Ishikawa (cell line): ENCODE results near the gene PHOSPHO1.

Experiments
- CEBPB ChIP-seq: IDR thresholded peaks from 2 replicates; pipeline ENCODE4 v1.6.1; 2012
- CREB1 ChIP-seq: IDR thresholded peaks from 2 replicates; pipeline ENCODE4 v1.6.1; 2012; ENCODE audit warnings: low read depth
- EGR1 ChIP-seq: IDR thresholded peaks from 2 replicates; pipeline ENCODE4 v1.6.1; 2012
- EP300 ChIP-seq: IDR thresholded peaks from 2 replicates; pipeline ENCODE4 v1.6.1; 2012; ENCODE audit warnings: borderline replicate concordance
- FOXM1 ChIP-seq: IDR thresholded peaks from 2 replicates; pipeline ENCODE4 v1.6.1; 2012; ENCODE audit warnings: low read depth, borderline replicate concordance
- NFIC ChIP-seq: IDR thresholded peaks from 2 replicates; pipeline ENCODE4 v1.6.1; 2012
- RAD21 ChIP-seq: IDR thresholded peaks from 2 replicates; pipeline ENCODE4 v1.6.1; 2012; ENCODE audit warnings: low read depth
- TAF1 ChIP-seq: IDR thresholded peaks from 2 replicates; pipeline ENCODE4 v1.6.1; 2012; ENCODE audit warnings: low read depth, mild to moderate bottlenecking
- TCF12 ChIP-seq: IDR thresholded peaks from 2 replicates; pipeline ENCODE4 v1.6.1; 2012; ENCODE audit warnings: low read depth
- YY1 ChIP-seq: IDR thresholded peaks from 2 replicates; pipeline ENCODE4 v1.6.1; 2012; ENCODE audit warnings: low read depth
- ZBTB7A ChIP-seq: IDR thresholded peaks from 2 replicates; pipeline ENCODE4 v1.6.1; 2012; ENCODE audit warnings: low read depth
- TF ChIP-seq, protein P1 (sequence below): IDR thresholded peaks from 2 replicates; pipeline ENCODE4 v1.6.1; 2012; ENCODE audit warnings: low read depth, mild to moderate bottlenecking
- TF ChIP-seq, protein P2 (sequence below): IDR thresholded peaks from 2 replicates; pipeline ENCODE4 v1.6.1; 2012

DNA sequence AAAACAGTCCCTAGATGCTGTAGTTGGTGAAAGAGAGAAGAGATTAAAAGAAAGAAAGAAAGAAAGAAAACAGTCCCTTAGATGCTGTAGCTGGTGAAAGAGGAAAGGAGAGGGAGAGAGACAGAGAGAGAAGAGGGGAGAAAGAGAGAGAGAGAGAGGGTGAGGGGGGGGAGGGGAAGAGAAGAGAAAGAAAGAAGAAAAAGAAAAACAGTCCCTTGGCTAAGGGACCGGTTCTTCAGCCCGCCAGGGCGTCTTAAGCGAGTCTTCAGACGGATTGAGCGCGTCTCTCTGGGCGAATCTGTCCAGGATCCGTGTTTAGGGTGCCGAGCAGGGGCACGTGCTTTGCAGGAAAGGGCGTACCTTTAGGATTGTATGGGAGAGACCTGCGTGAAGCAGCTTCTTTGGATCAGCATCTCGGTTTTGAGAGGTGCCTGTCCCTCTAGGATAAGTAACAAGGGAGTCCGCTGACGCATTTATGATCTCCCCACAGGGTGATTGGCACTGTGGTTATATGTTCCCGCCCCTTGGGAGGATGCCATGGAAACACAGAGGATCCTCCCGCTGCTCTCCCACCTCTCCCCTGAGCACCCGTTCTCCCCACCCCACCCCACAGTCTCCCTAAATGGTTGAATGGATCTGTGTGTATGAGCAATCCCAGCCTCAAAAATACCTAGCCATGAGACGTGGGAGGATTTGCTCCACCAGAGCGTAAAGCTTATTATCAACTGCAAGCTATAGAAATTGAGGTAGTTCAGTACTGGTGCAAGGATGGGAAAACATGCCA is 36.9 kb downstream of the PHOSPHO1 start:
- TF ChIP-seq CEBPB = no peak
- TF ChIP-seq EP300 = no peak; the same call in 1 of the 2 replicates
- peak; percentile 95 for TF ChIP-seq EGR1
- TF ChIP-seq, protein P1, sequence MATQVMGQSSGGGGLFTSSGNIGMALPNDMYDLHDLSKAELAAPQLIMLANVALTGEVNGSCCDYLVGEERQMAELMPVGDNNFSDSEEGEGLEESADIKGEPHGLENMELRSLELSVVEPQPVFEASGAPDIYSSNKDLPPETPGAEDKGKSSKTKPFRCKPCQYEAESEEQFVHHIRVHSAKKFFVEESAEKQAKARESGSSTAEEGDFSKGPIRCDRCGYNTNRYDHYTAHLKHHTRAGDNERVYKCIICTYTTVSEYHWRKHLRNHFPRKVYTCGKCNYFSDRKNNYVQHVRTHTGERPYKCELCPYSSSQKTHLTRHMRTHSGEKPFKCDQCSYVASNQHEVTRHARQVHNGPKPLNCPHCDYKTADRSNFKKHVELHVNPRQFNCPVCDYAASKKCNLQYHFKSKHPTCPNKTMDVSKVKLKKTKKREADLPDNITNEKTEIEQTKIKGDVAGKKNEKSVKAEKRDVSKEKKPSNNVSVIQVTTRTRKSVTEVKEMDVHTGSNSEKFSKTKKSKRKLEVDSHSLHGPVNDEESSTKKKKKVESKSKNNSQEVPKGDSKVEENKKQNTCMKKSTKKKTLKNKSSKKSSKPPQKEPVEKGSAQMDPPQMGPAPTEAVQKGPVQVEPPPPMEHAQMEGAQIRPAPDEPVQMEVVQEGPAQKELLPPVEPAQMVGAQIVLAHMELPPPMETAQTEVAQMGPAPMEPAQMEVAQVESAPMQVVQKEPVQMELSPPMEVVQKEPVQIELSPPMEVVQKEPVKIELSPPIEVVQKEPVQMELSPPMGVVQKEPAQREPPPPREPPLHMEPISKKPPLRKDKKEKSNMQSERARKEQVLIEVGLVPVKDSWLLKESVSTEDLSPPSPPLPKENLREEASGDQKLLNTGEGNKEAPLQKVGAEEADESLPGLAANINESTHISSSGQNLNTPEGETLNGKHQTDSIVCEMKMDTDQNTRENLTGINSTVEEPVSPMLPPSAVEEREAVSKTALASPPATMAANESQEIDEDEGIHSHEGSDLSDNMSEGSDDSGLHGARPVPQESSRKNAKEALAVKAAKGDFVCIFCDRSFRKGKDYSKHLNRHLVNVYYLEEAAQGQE = no peak
- TF ChIP-seq NFIC = no peak; the same call in 1 of the 2 replicates
- no peak for TF ChIP-seq FOXM1
- no peak for TF ChIP-seq ZBTB7A
- TF ChIP-seq YY1 = no peak
- no peak for TF ChIP-seq TAF1
- TF ChIP-seq, protein P2, sequence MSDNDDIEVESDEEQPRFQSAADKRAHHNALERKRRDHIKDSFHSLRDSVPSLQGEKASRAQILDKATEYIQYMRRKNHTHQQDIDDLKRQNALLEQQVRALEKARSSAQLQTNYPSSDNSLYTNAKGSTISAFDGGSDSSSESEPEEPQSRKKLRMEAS = peak; percentile 67
- no peak for TF ChIP-seq RAD21
- peak; percentile 38; the same call in 1 of the 2 replicates for TF ChIP-seq TCF12
- 0 out of 2 replicates have a peak, but pooled peaks have one; percentile 28 for TF ChIP-seq CREB1
